ENCODE data around the gene VSNL1.

Gene VSNL1

DNA sequence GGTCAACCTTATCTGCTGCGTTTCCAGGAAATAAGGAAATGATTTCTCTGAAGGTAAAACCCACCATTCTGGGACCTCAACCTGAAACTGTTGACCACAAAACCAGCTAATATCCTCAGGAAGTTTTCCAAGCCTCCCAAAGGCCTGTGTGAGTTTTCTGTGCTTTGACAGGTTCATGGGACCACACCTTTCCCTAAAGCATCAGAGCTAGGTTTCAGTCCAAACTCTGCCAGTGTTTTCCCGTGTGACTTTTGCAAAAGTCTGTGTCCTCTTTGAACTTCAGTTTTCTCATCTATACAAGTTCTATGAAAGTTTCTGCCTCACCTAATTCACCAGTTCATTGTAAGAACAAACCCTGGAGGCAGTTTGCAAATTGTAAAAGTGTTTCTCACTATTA lies 39.8 kb downstream of the VSNL1 start:
- no peaks in the 10 kb centered on the region for H3K9me3 ChIP-seq (ENCODE audit: control insufficient read depth in 1 of 2, low read length in 2 of 2)
- H3K4me1 ChIP-seq (ENCODE audit: control insufficient read depth in 1 of 2, insufficient read depth in 2 of 2, low read length in 2 of 2): peaks cover 0 to 6% of the 10 kb centered on the region in 2 donors
- no peaks in the 10 kb centered on the region for H3K27me3 ChIP-seq (ENCODE audit: control insufficient read depth in 1 of 2, insufficient read depth in 2 of 2, low read length in 2 of 2)
- H3K9ac ChIP-seq (ENCODE audit: low read depth in 1 of 2, low read length in 2 of 2): no peak overlapping the region
- no peaks in the 10 kb centered on the region for H3K36me3 ChIP-seq (ENCODE audit: control insufficient read depth in 1 of 2, insufficient read depth in 2 of 2, low read length in 2 of 2)
- H3K4me3 ChIP-seq (ENCODE audit: low read depth in 1 of 2, low read length in 2 of 2): no peak overlapping the region
- H3K27ac ChIP-seq (ENCODE audit: low read depth, low read length): no peak overlapping the region

DNA sequence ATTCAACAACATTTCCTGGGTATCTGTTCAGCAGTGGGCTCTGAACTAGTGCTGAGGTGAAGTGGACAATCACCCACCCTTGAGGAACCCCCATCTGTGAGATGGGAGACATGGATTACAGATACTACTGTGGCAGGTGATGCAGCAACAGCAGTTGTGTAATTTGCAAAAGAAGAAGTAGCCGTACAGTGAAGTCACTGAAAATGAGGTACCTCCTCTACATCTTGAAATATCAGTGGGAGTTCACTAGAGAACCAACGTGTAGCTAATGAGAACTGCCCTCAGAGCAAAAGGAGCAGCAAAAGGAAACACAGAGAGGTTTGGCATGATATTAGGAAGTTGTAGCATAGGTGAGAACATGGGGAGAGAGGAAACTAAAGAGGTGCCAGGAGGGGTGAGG lies 41.3 kb downstream of the VSNL1 start:
- Histone ChIP-seq H3K4me1 (ENCODE audit: control insufficient read depth in 1 of 2, insufficient read depth in 2 of 2, low read length in 2 of 2) (peaks cover 0 to 6% of the 10 kb centered on the region in 2 donors), H3K9ac (ENCODE audit: low read depth in 1 of 2, low read length in 2 of 2) (no peak overlapping the region), H3K27ac (ENCODE audit: low read depth, low read length) (no peak overlapping the region), H3K27me3 (ENCODE audit: control insufficient read depth in 1 of 2, insufficient read depth in 2 of 2, low read length in 2 of 2) (no peaks in the 10 kb centered on the region), H3K36me3 (ENCODE audit: control insufficient read depth in 1 of 2, insufficient read depth in 2 of 2, low read length in 2 of 2) (no peaks in the 10 kb centered on the region), H3K9me3 (ENCODE audit: control insufficient read depth in 1 of 2, low read length in 2 of 2) (no peaks in the 10 kb centered on the region), H3K4me3 (ENCODE audit: low read depth in 1 of 2, low read length in 2 of 2) (no peak overlapping the region)

DNA sequence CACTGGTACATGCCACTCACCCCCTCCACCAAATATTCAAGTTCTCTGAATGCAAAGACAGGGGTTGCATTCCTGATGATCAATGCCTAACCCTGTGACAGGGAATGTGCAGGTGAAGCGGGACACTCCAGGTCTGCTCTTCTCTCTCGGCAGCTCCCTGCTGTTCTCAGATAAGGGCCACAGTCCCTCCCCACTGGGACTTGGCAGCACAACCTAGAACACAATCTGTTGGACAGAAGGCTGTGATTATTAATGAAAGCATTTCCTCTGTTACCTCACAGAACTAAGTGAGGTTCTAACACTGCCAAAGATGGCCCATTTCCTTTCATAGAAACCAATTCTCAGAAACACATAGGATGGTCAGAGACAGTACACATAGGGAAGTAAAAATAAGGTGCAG lies 42.7 kb downstream of the VSNL1 start:
- Histone ChIP-seq H3K4me1 (ENCODE audit: control insufficient read depth in 1 of 2, insufficient read depth in 2 of 2, low read length in 2 of 2) (peaks cover 0 to 6% of the 10 kb centered on the region in 2 donors), H3K9ac (ENCODE audit: low read depth in 1 of 2, low read length in 2 of 2) (no peak overlapping the region), H3K4me3 (ENCODE audit: low read depth in 1 of 2, low read length in 2 of 2) (no peak overlapping the region), H3K27ac (ENCODE audit: low read depth, low read length) (no peak overlapping the region), H3K9me3 (ENCODE audit: control insufficient read depth in 1 of 2, low read length in 2 of 2) (no peaks in the 10 kb centered on the region), H3K27me3 (ENCODE audit: control insufficient read depth in 1 of 2, insufficient read depth in 2 of 2, low read length in 2 of 2) (no peaks in the 10 kb centered on the region), H3K36me3 (ENCODE audit: control insufficient read depth in 1 of 2, insufficient read depth in 2 of 2, low read length in 2 of 2) (no peaks in the 10 kb centered on the region)

DNA sequence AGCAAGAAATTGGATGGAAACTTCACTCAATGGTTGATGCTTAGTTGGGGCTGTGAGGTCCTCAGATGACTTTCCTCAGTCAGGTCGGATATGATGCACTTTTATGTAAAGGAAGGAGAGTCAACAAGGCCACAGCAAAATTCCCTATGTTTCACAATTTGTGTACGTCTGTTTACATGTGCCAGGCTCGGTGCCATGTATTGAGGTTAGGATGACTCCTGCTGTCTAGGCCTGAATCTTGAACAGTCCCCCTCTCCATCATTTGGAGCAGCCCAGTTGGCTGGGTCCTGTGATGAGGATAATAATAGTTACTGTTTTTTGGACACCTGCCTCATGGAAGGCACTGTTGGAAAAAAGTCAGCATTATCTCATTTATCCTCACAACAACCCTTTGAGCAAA lies 43.1 kb downstream of the VSNL1 start:
- no peaks in the 10 kb centered on the region for H3K27me3 ChIP-seq (ENCODE audit: control insufficient read depth in 1 of 2, insufficient read depth in 2 of 2, low read length in 2 of 2)
- H3K27ac ChIP-seq (ENCODE audit: low read depth, low read length): no peak overlapping the region
- H3K9ac ChIP-seq (ENCODE audit: low read depth in 1 of 2, low read length in 2 of 2): no peak overlapping the region
- peaks cover 0 to 6% of the 10 kb centered on the region in 2 donors for H3K4me1 ChIP-seq (ENCODE audit: control insufficient read depth in 1 of 2, insufficient read depth in 2 of 2, low read length in 2 of 2)
- no peak overlapping the region for H3K4me3 ChIP-seq (ENCODE audit: low read depth in 1 of 2, low read length in 2 of 2)
- H3K36me3 ChIP-seq (ENCODE audit: control insufficient read depth in 1 of 2, insufficient read depth in 2 of 2, low read length in 2 of 2): no peaks in the 10 kb centered on the region
- no peaks in the 10 kb centered on the region for H3K9me3 ChIP-seq (ENCODE audit: control insufficient read depth in 1 of 2, low read length in 2 of 2)

DNA sequence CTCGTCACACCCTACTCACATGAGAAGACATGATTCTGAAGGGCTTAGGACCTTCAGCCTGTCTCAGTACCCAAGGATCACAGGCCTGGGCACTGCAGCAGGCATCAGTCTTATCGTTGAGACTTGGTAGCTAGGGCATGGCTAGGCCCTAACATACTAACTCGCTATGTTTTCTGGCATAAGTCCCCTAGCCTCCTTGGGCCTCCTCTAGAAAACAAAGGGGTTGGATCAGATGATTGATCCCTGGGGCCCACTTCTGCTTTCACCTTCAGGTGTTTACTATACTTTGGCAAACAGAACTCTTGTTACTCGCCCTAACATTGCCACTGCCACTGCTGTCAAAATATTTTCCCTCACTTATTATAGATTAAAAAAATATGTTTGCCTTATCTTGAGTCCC lies 44.2 kb downstream of the VSNL1 start:
- Histone ChIP-seq H3K36me3 (ENCODE audit: control insufficient read depth in 1 of 2, insufficient read depth in 2 of 2, low read length in 2 of 2) (no peaks in the 10 kb centered on the region), H3K27ac (ENCODE audit: low read depth, low read length) (no peak overlapping the region), H3K4me3 (ENCODE audit: low read depth in 1 of 2, low read length in 2 of 2) (no peak overlapping the region), H3K27me3 (ENCODE audit: control insufficient read depth in 1 of 2, insufficient read depth in 2 of 2, low read length in 2 of 2) (no peaks in the 10 kb centered on the region), H3K4me1 (ENCODE audit: control insufficient read depth in 1 of 2, insufficient read depth in 2 of 2, low read length in 2 of 2) (peaks cover 0 to 6% of the 10 kb centered on the region in 2 donors), H3K9ac (ENCODE audit: low read depth in 1 of 2, low read length in 2 of 2) (no peak overlapping the region), H3K9me3 (ENCODE audit: control insufficient read depth in 1 of 2, low read length in 2 of 2) (no peaks in the 10 kb centered on the region)

DNA sequence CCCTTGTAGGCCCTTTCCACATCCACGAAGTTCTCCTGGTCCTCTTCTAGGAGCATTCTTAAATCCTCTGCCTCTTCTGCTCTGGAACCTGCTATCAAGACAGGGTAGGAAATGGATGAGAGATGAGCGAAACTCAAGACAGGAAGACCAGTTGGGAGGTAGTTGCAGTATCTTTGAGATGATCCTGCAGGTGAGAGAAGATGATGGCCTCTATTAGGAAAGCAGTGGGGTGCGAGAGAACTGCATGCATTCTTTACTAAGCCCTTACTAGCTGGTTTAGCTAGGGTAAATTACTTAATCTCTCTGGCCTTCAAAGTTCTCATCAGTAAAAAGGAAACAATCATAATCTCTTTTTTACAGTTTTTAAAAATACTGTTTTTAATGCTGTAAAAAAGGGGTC lies 47.0 kb downstream of the VSNL1 start:
- Histone ChIP-seq H3K36me3 (ENCODE audit: control insufficient read depth in 1 of 2, insufficient read depth in 2 of 2, low read length in 2 of 2) (no peaks in the 10 kb centered on the region), H3K9ac (ENCODE audit: low read depth in 1 of 2, low read length in 2 of 2) (no peak overlapping the region), H3K4me3 (ENCODE audit: low read depth in 1 of 2, low read length in 2 of 2) (no peak overlapping the region), H3K9me3 (ENCODE audit: control insufficient read depth in 1 of 2, low read length in 2 of 2) (no peaks in the 10 kb centered on the region), H3K4me1 (ENCODE audit: control insufficient read depth in 1 of 2, insufficient read depth in 2 of 2, low read length in 2 of 2) (no peaks in the 10 kb centered on the region), H3K27ac (ENCODE audit: low read depth, low read length) (no peak overlapping the region), H3K27me3 (ENCODE audit: control insufficient read depth in 1 of 2, insufficient read depth in 2 of 2, low read length in 2 of 2) (peaks cover 0 to 4% of the 10 kb centered on the region in 2 donors)

DNA sequence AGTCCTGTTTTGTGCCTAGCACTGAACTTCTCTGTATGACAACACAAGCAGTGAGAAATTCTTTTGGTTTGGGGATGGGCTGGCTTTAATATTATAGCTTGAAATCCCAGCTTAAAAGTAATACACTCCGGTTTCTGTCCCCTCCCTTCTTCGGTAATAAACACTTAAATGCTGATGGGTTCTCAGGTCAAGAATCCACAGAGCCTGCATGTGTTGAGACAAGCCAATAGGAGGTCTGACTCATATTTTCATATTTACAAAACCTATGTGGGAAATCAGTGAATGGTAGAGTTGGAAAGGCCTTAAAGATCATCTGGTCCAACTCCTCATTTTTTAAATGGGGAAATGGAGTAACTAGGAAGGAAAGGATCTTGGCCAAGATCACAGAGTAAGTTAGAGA lies 47.5 kb downstream of the VSNL1 start:
- H3K36me3 ChIP-seq (ENCODE audit: control insufficient read depth in 1 of 2, insufficient read depth in 2 of 2, low read length in 2 of 2): no peaks in the 10 kb centered on the region
- H3K4me1 ChIP-seq (ENCODE audit: control insufficient read depth in 1 of 2, insufficient read depth in 2 of 2, low read length in 2 of 2): no peaks in the 10 kb centered on the region
- peaks cover 0 to 4% of the 10 kb centered on the region in 2 donors for H3K27me3 ChIP-seq (ENCODE audit: control insufficient read depth in 1 of 2, insufficient read depth in 2 of 2, low read length in 2 of 2)
- H3K9ac ChIP-seq (ENCODE audit: low read depth in 1 of 2, low read length in 2 of 2): no peak overlapping the region
- H3K27ac ChIP-seq (ENCODE audit: low read depth, low read length): no peak overlapping the region
- no peaks in the 10 kb centered on the region for H3K9me3 ChIP-seq (ENCODE audit: control insufficient read depth in 1 of 2, low read length in 2 of 2)
- no peak overlapping the region for H3K4me3 ChIP-seq (ENCODE audit: low read depth in 1 of 2, low read length in 2 of 2)

DNA sequence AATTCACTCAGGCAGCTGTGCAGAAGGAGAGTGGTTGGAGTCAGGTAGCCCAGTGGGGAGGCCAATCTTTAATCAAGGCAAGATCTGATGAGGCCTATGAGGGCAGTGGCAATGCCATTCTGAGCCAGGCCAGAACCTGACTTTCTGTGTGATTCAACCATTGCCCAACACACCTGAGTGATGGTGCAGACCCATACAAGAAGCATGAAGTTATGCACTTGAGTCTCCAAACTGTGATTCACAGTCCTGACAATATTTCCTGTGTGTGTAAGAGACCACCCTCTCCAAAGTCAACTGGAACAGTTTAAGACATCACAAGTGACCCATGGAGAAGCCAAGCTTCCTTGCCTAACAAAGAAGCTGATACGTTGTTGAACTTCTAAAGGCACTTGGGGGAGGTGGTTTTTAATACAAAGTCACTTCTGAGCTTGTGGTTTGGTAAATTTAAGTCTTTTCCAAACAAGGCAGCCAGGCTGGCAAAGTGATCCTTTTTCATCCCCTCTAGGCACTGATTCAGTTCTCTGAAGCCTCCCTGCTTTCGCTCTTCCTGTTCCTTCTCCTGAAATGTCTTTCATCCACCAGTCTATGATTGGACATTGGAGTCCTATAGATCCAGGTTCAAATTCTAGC lies 49.0 kb downstream of the VSNL1 start:
- Histone ChIP-seq H3K9me3 (ENCODE audit: control insufficient read depth in 1 of 2, low read length in 2 of 2) (no peaks in the 10 kb centered on the region), H3K27ac (ENCODE audit: low read depth, low read length) (no peak overlapping the region), H3K4me3 (ENCODE audit: low read depth in 1 of 2, low read length in 2 of 2) (no peak overlapping the region), H3K9ac (ENCODE audit: low read depth in 1 of 2, low read length in 2 of 2) (no peak overlapping the region), H3K27me3 (ENCODE audit: control insufficient read depth in 1 of 2, insufficient read depth in 2 of 2, low read length in 2 of 2) (peaks cover 0 to 4% of the 10 kb centered on the region in 2 donors), H3K36me3 (ENCODE audit: control insufficient read depth in 1 of 2, insufficient read depth in 2 of 2, low read length in 2 of 2) (no peaks in the 10 kb centered on the region), H3K4me1 (ENCODE audit: control insufficient read depth in 1 of 2, insufficient read depth in 2 of 2, low read length in 2 of 2) (no peaks in the 10 kb centered on the region)

DNA sequence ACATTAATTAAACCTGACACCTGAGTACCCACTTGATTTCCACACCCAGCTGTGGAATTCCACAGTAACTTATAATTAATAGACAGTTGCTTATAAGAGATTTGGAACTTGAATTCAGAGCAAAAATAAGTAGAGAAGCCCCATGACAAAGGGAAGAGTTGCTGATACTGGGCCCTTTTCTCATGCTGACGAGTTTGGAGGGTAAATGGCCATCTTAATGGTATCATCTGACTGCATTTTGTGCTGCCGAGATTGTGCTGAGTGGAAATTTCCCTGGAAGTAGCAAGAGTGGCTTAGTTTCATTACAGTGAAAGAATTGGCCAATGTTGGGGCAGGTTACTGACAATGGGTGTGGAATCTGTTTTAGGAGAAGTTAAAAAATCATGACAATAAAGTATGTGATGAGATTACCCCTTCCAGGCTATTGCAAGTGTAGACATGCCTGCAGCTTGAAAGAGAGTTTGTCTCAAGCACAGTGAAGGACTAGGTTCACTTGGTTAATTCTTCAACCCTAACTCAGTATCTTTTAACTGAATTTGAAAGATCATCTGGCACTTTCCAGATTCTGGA lies 49.9 kb downstream of the VSNL1 start:
- Histone ChIP-seq H3K9me3 (ENCODE audit: control insufficient read depth in 1 of 2, low read length in 2 of 2) (no peaks in the 10 kb centered on the region), H3K4me3 (ENCODE audit: low read depth in 1 of 2, low read length in 2 of 2) (no peak overlapping the region), H3K27me3 (ENCODE audit: control insufficient read depth in 1 of 2, insufficient read depth in 2 of 2, low read length in 2 of 2) (peaks cover 0 to 4% of the 10 kb centered on the region in 2 donors), H3K36me3 (ENCODE audit: control insufficient read depth in 1 of 2, insufficient read depth in 2 of 2, low read length in 2 of 2) (no peaks in the 10 kb centered on the region), H3K9ac (ENCODE audit: low read depth in 1 of 2, low read length in 2 of 2) (no peak overlapping the region), H3K4me1 (ENCODE audit: control insufficient read depth in 1 of 2, insufficient read depth in 2 of 2, low read length in 2 of 2) (no peaks in the 10 kb centered on the region), H3K27ac (ENCODE audit: low read depth, low read length) (no peak overlapping the region)

DNA sequence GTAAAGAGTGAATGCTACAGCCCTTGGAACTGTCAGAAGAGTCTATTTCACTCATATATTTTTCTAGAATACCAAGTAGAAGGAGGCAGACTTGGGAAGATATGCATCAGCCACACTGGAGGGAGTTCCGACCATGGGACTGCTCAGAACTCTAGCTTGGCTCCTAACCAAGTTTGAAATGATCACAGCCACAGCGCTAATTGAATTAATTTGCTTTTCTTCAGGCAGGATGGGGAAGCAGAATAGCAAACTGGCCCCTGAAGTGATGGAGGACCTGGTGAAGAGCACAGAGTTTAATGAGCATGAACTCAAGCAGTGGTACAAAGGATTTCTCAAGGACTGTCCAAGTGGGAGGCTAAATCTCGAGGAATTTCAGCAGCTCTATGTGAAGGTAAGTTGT lies 51.4 kb downstream of the VSNL1 start:
- Histone ChIP-seq H3K27me3 (ENCODE audit: control insufficient read depth in 1 of 2, insufficient read depth in 2 of 2, low read length in 2 of 2) (peaks cover 0 to 4% of the 10 kb centered on the region in 2 donors), H3K9ac (ENCODE audit: low read depth in 1 of 2, low read length in 2 of 2) (no peak overlapping the region), H3K4me3 (ENCODE audit: low read depth in 1 of 2, low read length in 2 of 2) (no peak overlapping the region), H3K27ac (ENCODE audit: low read depth, low read length) (no peak overlapping the region), H3K9me3 (ENCODE audit: control insufficient read depth in 1 of 2, low read length in 2 of 2) (no peaks in the 10 kb centered on the region), H3K4me1 (ENCODE audit: control insufficient read depth in 1 of 2, insufficient read depth in 2 of 2, low read length in 2 of 2) (no peaks in the 10 kb centered on the region), H3K36me3 (ENCODE audit: control insufficient read depth in 1 of 2, insufficient read depth in 2 of 2, low read length in 2 of 2) (no peaks in the 10 kb centered on the region)
